ENCODE data around the gene C1orf174.

Gene C1orf174

GRCh38 chr1:3900150-3900968 is at the start of gene C1orf174:
C1orf174 (minus strand) TSS chr1:3900272; CDS start chr1:3900186, 86 bp downstream.
- peak; percentile 98 for DNase-seq

DNA sequence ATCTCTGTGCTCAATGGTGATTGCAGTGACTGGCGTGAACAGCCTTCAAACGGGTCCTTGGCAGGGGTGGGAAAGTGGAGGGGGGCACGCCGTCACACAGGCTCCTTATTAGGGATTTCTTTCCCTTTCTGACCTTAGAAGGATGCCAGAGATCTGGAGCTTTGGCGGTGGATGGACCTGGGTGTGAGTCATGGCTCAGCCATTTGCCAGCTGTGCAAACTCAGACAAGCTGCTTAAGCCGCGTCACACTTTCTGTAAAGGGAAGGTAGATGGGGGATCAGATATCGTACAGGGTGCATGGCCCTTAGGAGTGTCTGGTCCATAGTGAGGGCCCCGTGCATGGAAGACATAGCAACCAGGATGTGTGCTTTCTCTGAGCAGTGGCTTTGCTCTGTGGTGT is 48.3 kb upstream of the C1orf174 start:
- DNase-seq, result no peak

- DNase-seq, result no peak
Observed at GRCh38 chr1:3945916-3946840, 46.1 kb upstream of the C1orf174 start.

DNA sequence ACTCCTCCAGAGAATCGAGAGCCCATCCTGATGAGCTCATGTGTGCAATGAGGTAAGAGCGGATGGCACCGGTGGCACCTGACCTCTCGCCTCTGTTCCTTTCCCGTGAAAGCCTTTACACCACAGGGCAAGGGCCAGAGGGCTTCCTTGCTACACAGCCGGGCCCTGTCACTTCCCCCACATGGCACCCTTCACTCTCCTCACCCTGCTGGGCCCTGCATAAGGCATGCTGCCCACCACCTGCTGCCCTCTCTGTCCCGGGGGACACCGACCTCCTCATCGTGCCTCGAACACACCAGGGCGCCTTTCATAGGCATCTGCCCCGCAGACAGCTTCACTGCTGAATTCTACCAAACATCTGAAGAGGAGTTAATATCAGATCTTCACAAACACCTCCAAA is 45.1 kb upstream of the C1orf174 start:
- no peak for DNase-seq

DNA sequence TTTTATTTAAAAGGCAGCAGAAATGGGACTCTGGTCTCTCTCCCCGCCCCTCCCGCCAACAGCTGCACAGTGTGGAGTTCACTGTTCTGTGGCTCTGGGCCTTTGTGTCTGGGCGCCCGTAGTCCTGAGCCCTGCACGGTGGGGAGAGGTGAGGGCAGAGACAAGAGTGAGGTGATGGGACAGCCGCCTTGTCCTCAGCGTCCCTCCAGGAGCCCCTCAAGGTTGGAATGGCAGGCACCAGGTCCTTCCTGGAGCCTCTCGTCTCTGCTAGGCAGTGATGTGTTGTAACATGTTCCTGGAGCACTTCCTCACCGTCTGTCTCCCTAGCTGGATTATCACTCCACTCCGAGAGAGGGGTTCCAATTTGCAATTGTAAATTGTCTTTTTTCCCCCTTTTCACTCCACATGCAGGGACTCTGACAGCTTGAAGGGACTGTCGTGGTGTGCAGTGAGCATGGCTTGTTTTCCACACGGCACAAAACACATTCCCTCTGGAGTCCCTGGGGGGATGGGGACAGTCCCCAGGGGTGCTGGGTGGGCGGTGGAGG is 44.6 kb upstream of the C1orf174 start:
- no peak for DNase-seq

DNA sequence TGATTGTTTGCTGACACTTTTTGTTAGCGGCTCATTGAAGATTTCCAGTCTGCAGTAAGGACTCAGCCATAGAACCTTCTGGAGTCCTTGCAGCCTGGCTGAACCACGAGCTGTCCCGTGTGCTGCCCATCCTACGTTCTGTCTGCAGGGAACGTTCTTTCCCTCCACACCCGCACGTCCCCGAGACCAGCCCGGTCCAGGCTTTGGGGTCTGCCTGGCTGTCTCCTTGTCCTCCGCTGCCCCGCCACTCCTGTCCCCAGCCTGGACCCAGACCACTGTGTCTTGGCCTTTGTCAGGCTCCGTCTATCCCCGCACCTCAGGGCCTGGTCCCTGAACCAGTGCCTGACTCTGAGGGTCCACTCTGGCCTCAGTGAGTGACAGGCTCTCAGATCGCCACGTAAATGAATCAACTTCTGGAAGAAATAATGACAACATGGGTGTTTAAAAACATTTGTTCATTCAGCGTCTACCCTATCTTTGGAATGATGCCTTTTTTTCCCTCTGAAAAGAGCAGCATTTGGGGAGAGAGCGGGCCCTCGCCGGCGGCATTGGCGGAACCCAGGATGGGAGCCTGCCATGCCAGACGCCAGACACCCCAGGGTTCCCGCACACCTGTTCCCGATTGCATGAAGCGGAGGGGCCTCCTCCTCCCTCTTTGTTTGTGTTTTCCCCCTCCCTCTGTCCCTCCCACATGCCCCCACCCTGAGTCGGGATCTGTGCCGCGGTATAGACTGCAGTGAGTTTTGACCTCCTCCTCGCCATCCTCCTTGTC is 43.9 kb upstream of the C1orf174 start:
- no peak for DNase-seq

GRCh38 chr1:3943123-3943431 is 43.0 kb upstream of the C1orf174 start:
- no peak for DNase-seq

- no peak for DNase-seq
Observed at GRCh38 chr1:3942416-3943122, 42.5 kb upstream of the C1orf174 start.

- no peak for DNase-seq
Observed at GRCh38 chr1:3940754-3941345, 40.8 kb upstream of the C1orf174 start.

GRCh38 chr1:3940081-3940753 is 40.1 kb upstream of the C1orf174 start:
- no peak for DNase-seq

GRCh38 chr1:3939242-3940080 is 39.4 kb upstream of the C1orf174 start:
- DNase-seq, result no peak

- no peak for DNase-seq
Observed at GRCh38 chr1:3932156-3932919, 32.3 kb upstream of the C1orf174 start.

GRCh38 chr1:3931007-3931912 is 31.2 kb upstream of the C1orf174 start:
- DNase-seq, result no peak

DNA sequence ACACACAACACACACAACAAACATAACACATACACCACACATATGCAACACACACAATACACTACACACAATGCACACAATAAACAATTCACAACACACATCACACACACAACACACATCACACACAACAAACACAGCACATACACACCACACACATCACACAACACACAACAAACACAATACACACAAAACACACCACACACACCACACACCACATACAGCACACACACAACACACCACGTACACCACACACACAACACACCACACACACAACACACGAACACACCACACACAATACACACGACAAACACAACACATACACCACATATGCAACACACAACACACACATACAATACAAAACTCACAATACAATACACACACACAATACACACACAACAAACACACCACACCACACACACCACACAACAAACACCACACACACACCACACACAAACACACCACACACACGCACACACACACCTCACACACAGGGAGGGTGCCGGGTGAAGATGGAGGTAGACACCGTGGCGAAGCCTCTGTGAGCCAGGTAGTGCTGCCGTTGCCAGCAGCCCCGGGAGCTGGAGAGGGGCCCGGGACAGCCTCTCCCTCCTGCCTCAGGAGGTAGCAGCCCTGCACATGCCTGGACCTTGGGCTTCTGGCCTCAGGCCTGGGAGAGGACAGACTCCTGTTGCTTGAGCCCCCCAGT is 30.4 kb upstream of the C1orf174 start:
- no peak for DNase-seq

DNA sequence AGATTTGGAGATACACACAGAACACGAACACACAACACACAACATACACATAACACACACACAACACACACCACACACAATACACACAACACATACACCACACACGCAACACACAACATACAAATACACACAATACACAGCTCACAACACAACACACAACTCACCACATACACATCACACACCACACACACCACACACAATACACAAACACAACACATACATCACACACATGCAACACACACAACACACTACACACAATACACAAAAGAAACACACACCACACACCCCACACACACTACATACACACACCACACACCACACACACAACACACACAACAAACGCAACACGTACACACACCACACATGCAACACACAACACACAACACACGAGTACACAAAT is 29.1 kb upstream of the C1orf174 start:
- DNase-seq, result no peak

DNA sequence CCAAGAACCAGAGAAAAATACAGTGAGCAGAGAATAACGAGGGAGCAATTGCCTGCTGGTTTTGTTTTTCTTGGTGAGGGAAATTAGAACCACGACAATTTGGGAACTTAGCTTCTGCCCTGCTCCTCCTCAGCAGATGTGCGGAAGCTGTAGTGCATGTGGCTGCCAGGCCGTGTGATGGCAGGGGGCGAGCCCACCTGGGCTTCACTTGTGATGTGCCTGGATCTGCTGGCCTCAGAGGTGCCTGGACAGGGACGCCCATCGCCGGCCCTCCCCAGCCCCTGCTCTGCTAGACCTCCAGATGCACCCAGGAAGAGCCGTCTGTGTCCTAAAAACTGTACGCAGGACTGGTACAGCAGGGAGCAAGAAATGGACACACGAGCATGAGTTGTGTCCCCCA is 28.5 kb upstream of the C1orf174 start:
- DNase-seq, result no peak

GRCh38 chr1:3926956-3927355 is 26.9 kb upstream of the C1orf174 start:
- no peak for DNase-seq

DNA sequence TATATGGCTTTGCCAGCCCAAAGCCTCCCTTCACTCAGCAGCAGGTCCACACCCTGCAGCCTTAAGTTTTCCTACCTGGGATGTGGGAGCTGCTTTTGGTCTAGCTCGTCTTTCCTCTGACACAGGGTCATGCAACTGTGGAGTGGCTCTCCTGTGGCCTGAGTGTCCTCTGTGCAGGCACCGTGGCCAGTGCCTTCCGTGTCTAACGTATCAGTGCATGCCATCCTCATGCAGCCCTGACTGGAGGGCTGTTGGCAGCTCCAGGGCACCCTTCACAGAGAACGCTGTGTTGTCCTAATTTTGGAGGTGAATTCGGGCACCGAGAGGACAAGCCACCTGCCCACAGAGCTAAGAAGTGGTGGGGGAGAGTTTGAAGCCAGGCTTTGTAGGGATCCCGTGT is 25.7 kb upstream of the C1orf174 start:
- no peak for DNase-seq

Measured in RPMI8226 (cell line).